Naive thymus-derived CD4-positive, alpha-beta T cell (primary cell): Measurements from ENCODE around the gene DLK1. TPM values are rescaled to one million over a fixed set of nuclear protein-coding genes. Genes with fewer than 3 reads are reported as not detected.

Experiments
- ATAC-seq: fragments of 150-1000 bp; cut with Tn5 transposase; 2 replicates; pipeline ENCODE4 v1.10.0; 2021; ENCODE audit warnings: mild to moderate bottlenecking, moderate library complexity
- CTCF ChIA-PET: fragments of 350-600 bp; sonication (Branson Sonifier 250); formaldehyde crosslinking; loops from one replicate; lab custom pipeline; 2021; ENCODE audit warnings: antibody characterized with exemption; lab: Charles Lee
- POLR2A ChIA-PET: fragments of 350-600 bp; sonication (Branson Sonifier 250); formaldehyde crosslinking; loops from one replicate; lab custom pipeline; 2021; ENCODE audit warnings: antibody characterized with exemption, inconsistent platforms; lab: Charles Lee
- DNase-seq, 9 donors: peaks; one replicate each; pipeline versions ENCODE4 v3.0.0 to v3.0.0-alpha.2; 2020 to 2022; ENCODE audit warnings: mixed read lengths in 1 of 9
- H3K27ac ChIP-seq: one replicate; pipeline ENCODE4 v1.7.0; 2013; ENCODE audit warnings: mild to moderate bottlenecking, low read depth, low read length, moderate library complexity
- H3K27me3 ChIP-seq, 2 donors: one replicate each; pipeline ENCODE4 v1.7.0; 2013; ENCODE audit warnings: low read length in 2 of 2, mild to moderate bottlenecking in 2 of 2, moderate library complexity in 2 of 2; ENCODE audit not compliant: control insufficient read depth in 2 of 2, insufficient read depth in 2 of 2
- H3K36me3 ChIP-seq, 3 experiments: 1 replicate in 2 of 3; 2 replicates in 1 of 3; pipeline ENCODE4 v1.7.0; 2013; ENCODE audit warnings: low read length in 3 of 3, mild to moderate bottlenecking in 3 of 3, moderate library complexity in 1 of 3; ENCODE audit not compliant: insufficient read depth in 3 of 3, control insufficient read depth in 2 of 3
- H3K4me1 ChIP-seq, 2 donors: one replicate each; pipeline ENCODE4 v1.7.0; 2013; ENCODE audit warnings: low read length in 2 of 2, mild to moderate bottlenecking in 2 of 2, moderate library complexity in 1 of 2; ENCODE audit not compliant: control insufficient read depth in 2 of 2, insufficient read depth in 2 of 2
- H3K4me3 ChIP-seq: 2 replicates; pipeline ENCODE4 v1.7.0; 2013; ENCODE audit warnings: mild to moderate bottlenecking, low read length
- H3K9me3 ChIP-seq, 3 experiments: 1 replicate in 2 of 3; 2 replicates in 1 of 3; pipeline ENCODE4 v1.7.0; 2013; ENCODE audit warnings: low read length in 3 of 3; ENCODE audit not compliant: control insufficient read depth in 2 of 3
- H3K27ac Mint-ChIP-seq, 9 donors: one replicate each; pipeline ENCODE4 v1.8.0; 2020 to 2022; ENCODE audit warnings: mixed read lengths in 9 of 9, mild to moderate bottlenecking in 8 of 9, moderate library complexity in 5 of 9, inconsistent platforms in 2 of 9
- H3K27me3 Mint-ChIP-seq, 5 donors: one replicate each; pipeline ENCODE4 v1.8.0; 2021 to 2022; ENCODE audit warnings: mixed read lengths in 5 of 5, mild to moderate bottlenecking in 1 of 5
- H3K36me3 Mint-ChIP-seq, 5 donors: one replicate each; pipeline ENCODE4 v1.8.0; 2020 to 2022; ENCODE audit warnings: mixed read lengths in 5 of 5, mild to moderate bottlenecking in 3 of 5, inconsistent platforms in 1 of 5
- H3K4me1 Mint-ChIP-seq, 7 donors: one replicate each; pipeline ENCODE4 v1.8.0; 2020 to 2022; ENCODE audit warnings: mixed read lengths in 7 of 7, mild to moderate bottlenecking in 3 of 7, inconsistent platforms in 1 of 7
- H3K4me3 Mint-ChIP-seq, 10 donors: one replicate each; pipeline ENCODE4 v1.8.0; 2020 to 2022; ENCODE audit warnings: mild to moderate bottlenecking in 10 of 10, mixed read lengths in 10 of 10, moderate library complexity in 6 of 10, inconsistent platforms in 2 of 10
- H3K9me3 Mint-ChIP-seq, 11 donors: one replicate each; pipeline ENCODE4 v1.8.0; 2020 to 2022; ENCODE audit warnings: mixed read lengths in 11 of 11, mild to moderate bottlenecking in 4 of 11, inconsistent platforms in 1 of 11, moderate library complexity in 1 of 11
- intact Hi-C, 2 donors: fragments of 100-400 bp; cut with micrococcal nuclease; formaldehyde crosslinking; loops; one replicate each; pipeline ENCODE4 v1.15.1; 2023
- polyA plus RNA-seq, 2 donors: library from polyadenylated mRNA; unstranded; fragments of 300-500 nt; fragmentation: Illumina TruSeq; gene quantifications; one replicate each; pipeline ENCODE4 v1.2.3, GENCODE V29; 2021
- total RNA-seq, 6 experiments: library from RNA in 5 of 6; stranded (reverse) in 5 of 6; gene quantifications; 1 replicate in 5 of 6; 2 replicates in 1 of 6; pipeline ENCODE4 v1.2.3 and lab custom pipeline; 2021 to 2026

DLK1 gene
- total and polyA plus RNA-seq, 7 experiments from 2014 or later: not detected

DNA sequence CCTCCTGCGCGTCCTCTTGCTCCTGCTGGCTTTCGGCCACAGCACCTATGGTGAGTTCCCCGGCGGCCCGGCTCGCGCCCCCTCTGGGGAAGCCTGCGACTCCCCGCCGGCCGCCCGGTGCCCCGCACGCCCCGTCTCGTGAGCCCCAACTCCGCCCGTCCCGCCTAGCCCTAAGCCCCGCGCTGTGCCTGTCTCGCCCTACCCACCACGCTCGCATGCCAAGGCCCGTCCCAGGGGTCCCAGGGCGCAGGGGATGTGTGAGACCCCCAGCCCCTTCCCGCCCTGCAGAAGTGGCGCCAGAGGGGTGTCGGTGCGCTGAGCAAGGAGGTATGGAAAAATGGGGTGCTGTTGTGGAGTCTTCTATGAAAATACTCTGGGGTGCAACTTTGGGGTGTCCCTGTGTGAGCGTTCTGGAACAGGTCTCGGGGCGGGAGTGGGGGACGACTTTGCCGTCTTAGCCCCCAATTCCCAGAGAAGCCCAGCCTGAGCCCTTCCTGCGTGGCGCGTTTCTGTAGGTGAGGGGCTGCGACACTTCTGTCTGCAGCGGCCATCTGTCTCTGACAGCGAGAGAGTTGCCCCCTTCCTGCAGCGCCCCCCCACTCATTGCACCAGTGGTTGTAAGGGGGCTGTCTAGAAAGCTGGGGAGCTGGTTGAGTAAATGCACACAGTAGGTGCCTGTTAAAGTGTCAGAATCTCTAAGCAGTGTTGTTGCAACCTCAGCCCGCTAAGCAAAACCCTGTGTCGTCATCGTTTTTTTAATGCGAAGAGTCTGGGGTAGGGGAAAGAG is 587 bp downstream of the DLK1 start:
- H3K4me1 ChIP-seq: no peaks in the 10 kb centered on the region
- Mint-ChIP-seq H3K27ac (no peak overlapping the region), H3K4me3 (no peak overlapping the region), H3K27me3 (peaks cover 34 to 50% (median 39%) of the 10 kb centered on the region in 5 donors), H3K9me3 (peaks cover 0 to 5% (median 0%) of the 10 kb centered on the region in 11 donors), H3K36me3 (no peaks in the 10 kb centered on the region), H3K4me1 (peaks cover 0 to 5% (median 2%) of the 10 kb centered on the region in 7 donors)
- H3K9me3 ChIP-seq: no peaks in the 10 kb centered on the region
- intact Hi-C loops: no loop called here
- no peak for ATAC-seq
- no peak overlapping the region for H3K27ac ChIP-seq
- CTCF ChIA-PET: no interaction called here
- DNase-seq: no peak
- H3K36me3 ChIP-seq: no peaks in the 10 kb centered on the region
- no peaks in the 10 kb centered on the region for H3K27me3 ChIP-seq
- POLR2A ChIA-PET: no interaction called here
- no peak overlapping the region for H3K4me3 ChIP-seq

DNA sequence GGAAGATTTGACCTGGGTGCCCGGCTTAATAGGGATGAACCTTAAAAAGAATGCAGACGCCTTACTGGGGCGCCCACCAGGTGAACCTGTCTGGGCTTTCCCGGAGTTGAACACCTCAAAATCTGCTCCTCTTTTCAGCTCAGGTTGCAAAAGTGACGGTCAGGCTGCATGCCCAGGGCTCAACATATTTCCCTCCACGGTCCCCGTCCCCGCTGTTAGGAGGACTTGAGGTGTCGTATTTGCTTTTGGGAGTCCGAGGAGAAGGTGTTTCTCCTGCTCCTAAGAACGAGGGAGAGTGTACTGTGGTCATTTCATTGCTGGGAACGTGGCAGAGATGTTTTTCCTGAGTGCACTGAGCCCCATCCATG is 1.2 kb downstream of the DLK1 start:
- Histone ChIP-seq H3K4me3 (no peak overlapping the region), H3K27me3 (no peaks in the 10 kb centered on the region), H3K36me3 (no peaks in the 10 kb centered on the region), H3K27ac (no peak overlapping the region), H3K4me1 (no peaks in the 10 kb centered on the region), H3K9me3 (no peaks in the 10 kb centered on the region)
- H3K27me3 Mint-ChIP-seq: peaks cover 34 to 54% (median 39%) of the 10 kb centered on the region in 5 donors
- DNase-seq (no peak), ATAC-seq (no peak)
- ChIA-PET CTCF (no interaction called here), POLR2A (no interaction called here)
- intact Hi-C loops: no loop called here
- peaks cover 0 to 5% (median 0%) of the 10 kb centered on the region in 11 donors for H3K9me3 Mint-ChIP-seq
- H3K4me3 Mint-ChIP-seq: no peak overlapping the region
- H3K27ac Mint-ChIP-seq: no peak overlapping the region
- no peaks in the 10 kb centered on the region for H3K36me3 Mint-ChIP-seq
- peaks cover 0 to 5% (median 2%) of the 10 kb centered on the region in 7 donors for H3K4me1 Mint-ChIP-seq

DNA sequence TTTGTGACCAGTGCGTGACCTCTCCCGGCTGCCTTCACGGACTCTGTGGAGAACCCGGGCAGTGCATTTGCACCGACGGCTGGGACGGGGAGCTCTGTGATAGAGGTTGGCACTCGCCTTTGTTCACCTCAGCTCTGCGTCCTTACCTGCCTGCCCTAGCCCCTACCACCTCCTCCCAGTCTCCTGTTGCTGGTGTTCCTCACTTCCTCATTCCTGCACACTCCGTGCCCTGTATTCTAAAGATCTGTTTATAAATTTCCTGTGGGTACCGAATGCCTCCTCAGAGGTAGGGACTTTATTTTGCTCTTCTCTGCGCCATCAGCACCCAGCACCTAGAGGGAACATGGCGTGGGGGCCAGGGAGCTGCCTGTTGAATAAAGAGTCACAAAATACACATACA is 2.3 kb downstream of the DLK1 start:
- no peak overlapping the region for H3K4me3 Mint-ChIP-seq
- DNase-seq: no peak
- Histone ChIP-seq H3K36me3 (no peaks in the 10 kb centered on the region), H3K27ac (no peak overlapping the region), H3K4me3 (no peak overlapping the region), H3K9me3 (no peaks in the 10 kb centered on the region), H3K4me1 (no peaks in the 10 kb centered on the region), H3K27me3 (no peaks in the 10 kb centered on the region)
- ChIA-PET CTCF (no interaction called here), POLR2A (no interaction called here)
- intact Hi-C loops: no loop called here
- H3K27me3 Mint-ChIP-seq: peaks cover 34 to 54% (median 39%) of the 10 kb centered on the region in 5 donors
- H3K9me3 Mint-ChIP-seq: peaks cover 0 to 5% (median 0%) of the 10 kb centered on the region in 11 donors
- no peak overlapping the region for H3K27ac Mint-ChIP-seq
- no peaks in the 10 kb centered on the region for H3K36me3 Mint-ChIP-seq
- ATAC-seq: no peak
- peaks cover 0 to 5% (median 2%) of the 10 kb centered on the region in 7 donors for H3K4me1 Mint-ChIP-seq

DNA sequence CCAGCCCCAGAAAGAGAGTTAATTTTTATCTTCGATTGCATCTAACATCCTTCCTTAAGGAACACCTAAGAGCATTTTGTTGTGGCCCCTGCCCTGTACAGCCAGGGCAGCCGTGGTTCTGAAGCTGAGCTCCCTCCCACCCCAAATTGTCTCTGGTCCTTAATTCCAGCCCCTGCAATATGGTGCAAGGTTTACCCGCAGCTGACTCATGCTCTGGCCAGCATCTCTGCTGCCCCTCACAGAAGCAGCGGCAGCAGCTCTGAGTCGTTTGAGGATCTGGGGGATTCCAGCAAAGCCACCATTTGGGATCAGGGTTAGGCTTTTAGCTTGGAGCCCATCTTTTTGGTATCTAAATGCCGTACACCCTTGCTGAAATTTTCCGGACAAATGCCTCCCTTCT is 3.3 kb downstream of the DLK1 start:
- ATAC-seq (no peak), DNase-seq (no peak)
- no peaks in the 10 kb centered on the region for H3K36me3 ChIP-seq
- CTCF ChIA-PET: no interaction called here
- H3K4me3 Mint-ChIP-seq: no peak overlapping the region
- peaks cover 32 to 49% (median 39%) of the 10 kb centered on the region in 5 donors for H3K27me3 Mint-ChIP-seq
- no peak overlapping the region for H3K27ac ChIP-seq
- H3K4me1 Mint-ChIP-seq: peaks cover 0 to 5% (median 2%) of the 10 kb centered on the region in 7 donors
- H3K4me3 ChIP-seq: no peak overlapping the region
- H3K27ac Mint-ChIP-seq: no peak overlapping the region
- H3K9me3 ChIP-seq: no peaks in the 10 kb centered on the region
- H3K27me3 ChIP-seq: no peaks in the 10 kb centered on the region
- peaks cover 0 to 5% (median 0%) of the 10 kb centered on the region in 11 donors for H3K9me3 Mint-ChIP-seq
- POLR2A ChIA-PET: no interaction called here
- intact Hi-C loops: no loop called here
- H3K4me1 ChIP-seq: no peaks in the 10 kb centered on the region
- no peaks in the 10 kb centered on the region for H3K36me3 Mint-ChIP-seq

DNA sequence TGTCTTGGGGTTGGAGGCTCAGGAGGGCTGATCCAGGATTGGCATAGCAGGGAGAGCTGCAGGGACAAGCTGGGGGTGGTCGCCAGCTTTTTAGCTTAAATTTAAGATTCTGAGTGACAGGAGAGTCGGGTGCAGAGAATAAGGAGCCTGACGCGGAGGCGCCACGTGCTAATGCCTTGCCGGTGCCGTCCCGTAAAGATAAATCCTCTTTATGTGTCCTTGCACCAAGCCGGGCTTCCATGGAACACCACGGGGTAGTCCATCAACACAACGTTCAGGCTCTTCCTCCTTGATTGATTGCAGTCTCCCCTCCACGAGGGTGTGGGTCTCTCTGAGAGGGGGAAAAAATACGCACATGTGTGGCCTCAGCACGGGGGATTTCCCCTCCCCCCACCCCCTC is 3.9 kb downstream of the DLK1 start:
- CTCF ChIA-PET: interaction anchor here (0.6 kb wide), 1 partner anchor 74 kb away, joined by 3 read pairs; no protein-coding TSS in a partner anchor
- Mint-ChIP-seq H3K27ac (no peak overlapping the region), H3K4me3 (no peak overlapping the region), H3K27me3 (peaks cover 32 to 46% (median 38%) of the 10 kb centered on the region in 5 donors), H3K36me3 (no peaks in the 10 kb centered on the region), H3K9me3 (peaks cover 0 to 5% (median 0%) of the 10 kb centered on the region in 11 donors), H3K4me1 (peaks cover 0 to 5% (median 2%) of the 10 kb centered on the region in 7 donors)
- no peak for ATAC-seq
- no peaks in the 10 kb centered on the region for H3K4me1 ChIP-seq
- H3K9me3 ChIP-seq: no peaks in the 10 kb centered on the region
- no peak overlapping the region for H3K27ac ChIP-seq
- H3K4me3 ChIP-seq: no peak overlapping the region
- POLR2A ChIA-PET: no interaction called here
- DNase-seq: no peak
- intact Hi-C loops: no loop called here
- no peaks in the 10 kb centered on the region for H3K36me3 ChIP-seq
- no peaks in the 10 kb centered on the region for H3K27me3 ChIP-seq

DNA sequence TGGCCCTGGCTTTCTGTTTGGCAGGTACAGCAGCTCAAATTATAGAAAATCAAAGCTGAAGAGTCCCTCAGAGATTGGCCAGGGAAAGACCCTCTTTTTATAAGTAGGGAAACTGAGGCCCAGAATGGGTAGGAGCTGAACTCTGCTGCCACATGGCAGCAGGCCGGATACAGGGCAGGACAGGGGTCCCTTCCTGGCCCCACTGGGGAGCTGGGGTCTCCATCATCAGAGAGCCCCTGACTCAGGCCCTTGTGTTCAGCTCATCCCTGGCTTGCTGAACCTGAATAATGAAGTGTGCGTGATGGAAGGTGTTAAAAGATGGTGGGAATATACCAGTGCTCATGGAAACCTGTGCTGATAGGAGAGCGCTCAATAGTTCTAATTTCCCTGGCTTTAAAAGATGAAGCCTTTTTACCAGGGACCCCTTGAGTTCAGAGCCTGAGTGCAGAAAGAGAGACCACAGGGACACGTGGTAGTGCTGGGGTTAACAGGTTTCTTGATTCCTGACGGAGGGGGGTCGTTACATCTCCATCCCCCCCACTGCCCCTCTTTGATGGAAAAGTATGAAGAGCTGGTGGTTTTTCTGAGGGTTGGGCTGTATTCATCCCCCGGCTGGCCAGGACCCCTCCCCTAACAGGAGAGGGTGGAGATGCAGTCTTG is 4.4 kb downstream of the DLK1 start:
- DNase-seq: no peak
- no peak overlapping the region for H3K27ac Mint-ChIP-seq
- Histone ChIP-seq H3K4me1 (no peaks in the 10 kb centered on the region), H3K27me3 (no peaks in the 10 kb centered on the region), H3K4me3 (no peak overlapping the region), H3K27ac (no peak overlapping the region), H3K9me3 (no peaks in the 10 kb centered on the region), H3K36me3 (no peaks in the 10 kb centered on the region)
- intact Hi-C loops: no loop called here
- ATAC-seq: no peak
- H3K4me1 Mint-ChIP-seq: peaks cover 0 to 3% (median under 1%) of the 10 kb centered on the region in 7 donors
- H3K36me3 Mint-ChIP-seq: no peaks in the 10 kb centered on the region
- no peak overlapping the region for H3K4me3 Mint-ChIP-seq
- ChIA-PET CTCF (interaction anchor here (0.6 kb wide), 1 partner anchor 75 kb away, joined by 3 read pairs; no protein-coding TSS in a partner anchor), POLR2A (no interaction called here)
- peaks cover 26 to 40% (median 32%) of the 10 kb centered on the region in 5 donors for H3K27me3 Mint-ChIP-seq
- peaks cover 0 to 3% (median 0%) of the 10 kb centered on the region in 11 donors for H3K9me3 Mint-ChIP-seq
